HG02970 (cell line): ENCODE results near the gene CCDC152.
"Not testable (repeated sequence)": the region's sequence is repeated elsewhere in the genome, so short reads cannot be mapped to it uniquely, and the experiment has no call there.

Experiments
- ATAC-seq: cut with Tn5 transposase; IDR thresholded peaks from one replicate; pipeline ENCODE4 v1.9.1; 2021; ENCODE audit warnings: mild to moderate bottlenecking, moderate library complexity, moderate number of reproducible peaks; ENCODE audit not compliant: unreplicated experiment, low FRiP score

The CCDC152 gene

GRCh38 chr5:42811591-42812446 is 55.2 kb downstream of the CCDC152 start, which contains the start of gene SELENOP:
SELENOP (minus strand) TSS chr5:42811892; CDS start chr5:42808353, 3,539 bp downstream.
- no peak for ATAC-seq

DNA sequence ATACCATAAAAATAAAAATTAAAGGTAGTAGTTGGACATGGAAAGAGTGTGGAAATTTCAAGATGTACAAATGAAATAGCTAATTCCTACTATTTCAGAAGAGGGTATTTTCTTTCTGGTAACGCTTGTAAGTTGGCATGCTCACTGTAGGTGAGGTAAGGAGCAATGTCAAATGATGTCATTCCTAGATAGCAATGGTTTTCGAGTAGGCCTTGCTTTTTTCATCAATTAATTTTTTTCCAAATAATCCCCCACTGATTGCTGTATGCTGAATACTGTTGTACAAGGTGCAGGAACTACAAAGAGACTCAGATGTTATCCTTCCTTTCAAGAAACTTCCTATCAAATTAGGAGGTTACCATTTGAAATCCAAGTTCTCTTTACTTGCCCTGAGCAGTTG is 56.0 kb downstream of the CCDC152 start:
- ATAC-seq = no peak

DNA sequence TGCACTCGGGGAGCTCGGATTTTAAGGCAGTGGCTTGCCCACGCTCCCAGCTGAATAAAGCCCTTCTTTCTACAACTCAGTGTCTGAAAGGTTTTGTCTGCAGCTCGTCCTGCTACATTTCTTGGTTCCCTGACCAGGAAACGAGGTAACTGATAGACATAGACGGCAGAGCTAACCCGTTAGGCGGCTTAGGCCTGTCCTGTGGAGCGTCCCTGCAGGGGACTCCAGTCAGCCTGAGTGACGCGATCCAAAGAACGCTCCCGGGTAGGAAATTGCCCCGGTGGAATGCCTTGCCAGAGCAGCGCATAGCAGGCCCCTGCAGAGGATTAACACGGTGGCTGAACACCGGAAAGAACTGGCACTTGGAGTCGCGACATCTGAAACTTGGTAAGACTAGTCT is 56.9 kb downstream of the CCDC152 start:
- ATAC-seq = no peak

DNA sequence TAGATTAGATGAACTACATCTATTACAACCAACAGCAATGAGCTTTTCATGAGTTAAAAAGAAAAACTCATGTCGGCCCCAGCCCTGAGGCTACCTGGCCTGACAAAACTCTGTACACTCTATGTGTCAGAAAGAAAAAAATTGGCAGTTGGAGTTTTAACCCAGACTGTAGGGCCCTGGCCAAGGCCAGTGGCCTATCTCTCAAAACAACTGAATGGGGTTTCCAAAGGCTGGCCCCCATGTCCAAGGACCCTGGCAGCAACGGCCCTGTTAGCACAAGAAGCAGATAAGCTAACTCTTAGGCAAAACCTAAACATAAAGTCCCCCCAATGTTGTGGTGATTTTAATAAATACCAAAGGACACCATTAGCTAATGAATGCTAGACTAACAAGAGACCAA is 59.9 kb downstream of the CCDC152 start:
- ATAC-seq = not testable (repeated sequence)

GRCh38 chr5:42819745-42820144 is 63.1 kb downstream of the CCDC152 start:
- ATAC-seq = no peak

- ATAC-seq = no peak
These were observed 65.9 kb downstream of the CCDC152 start for GRCh38 chr5:42822548-42822947.

- ATAC-seq = no peak
These were observed 67.8 kb downstream of the CCDC152 start for GRCh38 chr5:42824347-42824976.

GRCh38 chr5:42825422-42826148 is 69.0 kb downstream of the CCDC152 start:
- ATAC-seq = no peak

GRCh38 chr5:42826757-42827515 is 70.3 kb downstream of the CCDC152 start:
- no peak for ATAC-seq

GRCh38 chr5:42828671-42829070 is 72.1 kb downstream of the CCDC152 start:
- ATAC-seq = no peak

- no peak for ATAC-seq
These were observed 74.3 kb downstream of the CCDC152 start for GRCh38 chr5:42830924-42831323.

DNA sequence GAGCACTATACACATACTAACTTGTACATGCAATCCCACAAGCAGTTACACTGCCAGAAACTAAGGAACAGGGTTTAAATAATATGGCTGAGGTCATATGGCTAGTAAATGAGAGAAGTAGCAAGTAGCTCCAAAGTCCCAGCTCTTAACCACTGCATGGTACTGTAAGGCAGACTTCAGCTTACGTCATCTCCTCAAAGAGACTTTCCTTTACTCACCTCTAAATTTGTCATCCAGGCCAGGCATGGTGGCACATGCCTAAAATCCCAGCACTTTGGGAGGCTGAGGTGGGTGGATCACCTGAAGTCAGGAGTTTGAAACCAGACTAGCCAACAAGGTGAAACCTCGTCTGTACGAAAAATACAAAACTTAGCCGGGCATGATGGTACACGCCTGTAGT is 75.4 kb downstream of the CCDC152 start:
- ATAC-seq = no peak

DNA sequence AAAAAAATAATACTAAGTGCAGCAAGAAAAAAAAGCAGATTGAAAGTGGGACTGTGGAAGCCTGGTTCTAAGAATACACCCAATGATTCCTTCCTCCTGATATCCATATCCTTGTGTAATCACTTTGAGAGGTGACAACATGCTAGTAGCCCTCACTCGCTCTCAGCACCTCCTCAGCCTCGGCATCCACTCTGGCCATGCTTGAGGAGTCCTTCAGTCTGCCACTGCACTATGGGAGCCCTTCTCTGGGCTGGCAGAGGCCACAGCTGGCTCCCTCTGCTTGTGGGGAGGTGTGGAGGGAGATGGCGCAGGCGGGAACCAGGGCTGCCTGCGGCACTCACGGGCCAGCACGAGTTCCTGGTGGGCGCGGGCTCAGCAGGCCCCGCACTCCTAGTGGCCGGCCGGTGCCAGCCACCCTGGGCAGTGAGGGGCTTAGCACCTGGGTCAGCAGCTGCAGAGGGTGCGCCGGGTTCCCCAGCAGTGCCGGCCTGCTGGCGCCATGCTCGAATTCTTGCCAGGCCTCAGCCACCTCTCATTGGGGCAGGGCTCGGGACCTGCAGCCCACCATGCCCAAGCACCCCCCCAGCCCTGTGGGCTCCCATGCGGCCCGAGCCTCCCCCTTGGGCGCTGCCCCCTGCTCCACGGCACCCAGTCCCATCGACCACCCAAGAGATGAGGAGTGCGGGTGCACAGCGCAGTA is 79.6 kb downstream of the CCDC152 start:
- ATAC-seq = no peak

DNA sequence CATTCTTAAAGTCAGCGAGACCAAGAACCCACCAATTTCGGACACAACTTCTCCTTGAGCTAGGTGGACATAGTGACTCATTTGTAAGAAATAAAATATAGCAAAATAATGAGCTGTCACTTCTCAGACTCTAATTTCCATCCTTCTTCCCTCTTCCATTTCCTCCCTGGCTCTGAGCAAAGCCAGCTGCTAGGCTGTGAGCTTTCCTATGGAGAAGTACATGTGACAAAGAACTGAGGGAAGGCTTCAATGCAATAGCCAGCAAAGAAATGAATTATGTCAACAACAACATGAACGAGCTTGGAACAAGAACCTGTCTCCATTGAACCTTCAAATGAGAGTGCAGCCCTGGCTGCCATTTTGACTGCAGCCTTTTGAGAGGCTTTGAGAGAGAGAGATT is 81.0 kb downstream of the CCDC152 start:
- no peak for ATAC-seq

DNA sequence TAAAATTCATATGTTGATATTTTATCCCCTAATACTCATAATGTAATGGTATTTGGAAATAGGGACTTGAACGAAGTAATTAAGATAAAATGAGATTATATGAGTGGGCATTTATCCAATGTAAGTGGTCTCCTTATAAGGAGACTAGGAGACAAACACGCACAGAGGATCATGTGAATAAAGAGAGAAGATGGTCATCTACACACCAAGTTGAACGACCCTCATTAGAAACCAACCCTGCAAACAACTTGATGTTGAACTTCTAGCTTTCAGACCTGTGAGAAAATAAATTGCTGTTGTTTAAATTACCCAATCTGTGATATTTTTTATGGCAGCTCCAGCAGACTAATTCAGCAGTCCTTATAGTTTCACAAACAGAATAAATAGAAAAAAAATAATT is 82.6 kb downstream of the CCDC152 start:
- ATAC-seq = no peak

DNA sequence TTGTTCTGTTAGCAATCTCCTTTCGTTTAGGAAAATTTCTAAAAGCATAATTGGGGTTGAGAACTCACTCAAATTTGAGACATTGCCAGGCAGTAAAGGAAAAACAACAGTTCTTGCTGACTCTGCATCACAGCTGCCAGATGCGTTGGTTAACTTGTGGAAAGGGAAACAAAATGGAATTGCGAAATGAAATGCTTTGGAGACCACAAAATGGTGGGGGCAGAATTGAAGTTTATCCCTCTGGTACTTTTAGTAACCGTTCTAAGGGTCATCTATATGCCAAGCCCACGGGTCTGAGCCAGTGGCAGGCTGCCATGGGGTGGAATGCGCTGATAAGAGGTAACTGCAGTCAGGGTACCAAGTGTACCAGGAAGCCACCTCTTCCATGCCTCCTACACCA is 83.7 kb downstream of the CCDC152 start:
- ATAC-seq = no peak

- no peak for ATAC-seq
These were observed 84.4 kb downstream of the CCDC152 start for GRCh38 chr5:42840842-42841567.

DNA sequence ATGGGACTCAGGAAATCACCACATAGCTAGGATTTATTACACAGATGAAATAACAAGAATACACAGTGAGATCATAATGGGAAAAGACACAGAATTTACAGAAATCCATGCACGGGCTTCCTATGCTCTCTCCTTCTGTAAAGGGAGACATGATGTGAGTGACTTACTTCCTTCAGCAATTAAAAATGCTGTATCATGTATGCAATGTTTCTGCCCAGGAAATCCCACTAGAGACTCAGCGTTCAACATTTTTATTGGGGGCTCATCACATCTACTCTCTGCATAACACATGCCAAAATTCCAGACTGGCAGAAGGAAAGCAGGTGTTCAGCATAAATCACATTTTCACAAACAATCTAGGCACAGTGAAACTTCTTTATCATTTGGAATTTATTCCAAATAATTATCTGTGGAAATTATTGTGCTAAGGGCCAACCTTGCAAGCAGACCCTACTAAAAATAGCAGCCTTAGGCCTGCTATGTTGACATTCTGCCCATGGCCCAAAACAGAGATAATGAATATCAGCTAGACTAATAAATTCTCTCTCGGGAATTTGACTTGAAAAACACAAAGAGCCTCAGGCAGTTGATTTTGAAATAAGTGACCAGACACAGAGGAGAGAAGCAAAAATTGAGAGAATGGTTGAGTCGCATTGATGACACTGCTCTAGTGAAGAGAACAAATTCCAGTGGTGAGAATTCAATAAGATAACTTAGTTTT is 86.5 kb downstream of the CCDC152 start:
- ATAC-seq = no peak
